Fibroblast of skin of abdomen (primary cell): ENCODE data around the gene PCDHGC4.

ENCODE experiments used
- DNase-seq: peaks from one replicate; pipeline ENCODE4 v3.0.0-alpha.2; 2013

The PCDHGC4 gene

DNA sequence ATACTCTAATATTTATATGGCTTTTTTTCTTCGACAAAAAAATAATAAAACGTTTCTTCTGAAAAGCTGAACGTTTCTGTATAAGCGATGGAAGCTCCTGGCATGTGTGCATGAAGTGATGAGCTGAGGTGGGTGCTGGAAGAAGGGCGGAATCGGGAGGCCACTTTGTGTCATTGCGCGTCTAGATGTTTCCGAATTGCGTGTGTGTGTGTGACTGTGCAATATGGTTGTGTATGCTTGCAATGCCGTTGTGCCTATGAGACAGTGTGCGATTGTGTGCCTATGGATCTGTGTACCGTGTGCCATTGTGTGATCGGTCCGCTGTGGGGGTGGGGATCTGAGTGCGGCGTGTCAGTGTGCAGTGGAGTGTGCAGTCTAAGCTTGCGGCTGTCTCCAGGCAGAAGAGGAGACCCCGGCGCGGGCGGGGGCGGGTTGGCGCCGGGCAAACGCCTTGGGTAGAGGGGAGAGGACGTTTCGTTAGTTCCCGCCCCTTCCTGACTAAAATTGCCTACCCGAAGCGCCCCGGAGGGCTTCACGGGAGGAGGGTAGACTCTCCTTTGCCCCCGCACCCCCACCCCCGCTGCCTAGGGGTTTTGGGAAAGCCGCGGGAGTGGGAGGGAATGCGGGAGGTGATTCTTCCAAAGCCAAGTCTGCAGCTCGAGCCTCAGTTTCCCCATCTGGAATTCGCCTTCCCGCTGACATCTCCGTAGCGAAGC lies 28.2 kb downstream of the PCDHGC4 start:
- DNase-seq, result peak; percentile 47

DNA sequence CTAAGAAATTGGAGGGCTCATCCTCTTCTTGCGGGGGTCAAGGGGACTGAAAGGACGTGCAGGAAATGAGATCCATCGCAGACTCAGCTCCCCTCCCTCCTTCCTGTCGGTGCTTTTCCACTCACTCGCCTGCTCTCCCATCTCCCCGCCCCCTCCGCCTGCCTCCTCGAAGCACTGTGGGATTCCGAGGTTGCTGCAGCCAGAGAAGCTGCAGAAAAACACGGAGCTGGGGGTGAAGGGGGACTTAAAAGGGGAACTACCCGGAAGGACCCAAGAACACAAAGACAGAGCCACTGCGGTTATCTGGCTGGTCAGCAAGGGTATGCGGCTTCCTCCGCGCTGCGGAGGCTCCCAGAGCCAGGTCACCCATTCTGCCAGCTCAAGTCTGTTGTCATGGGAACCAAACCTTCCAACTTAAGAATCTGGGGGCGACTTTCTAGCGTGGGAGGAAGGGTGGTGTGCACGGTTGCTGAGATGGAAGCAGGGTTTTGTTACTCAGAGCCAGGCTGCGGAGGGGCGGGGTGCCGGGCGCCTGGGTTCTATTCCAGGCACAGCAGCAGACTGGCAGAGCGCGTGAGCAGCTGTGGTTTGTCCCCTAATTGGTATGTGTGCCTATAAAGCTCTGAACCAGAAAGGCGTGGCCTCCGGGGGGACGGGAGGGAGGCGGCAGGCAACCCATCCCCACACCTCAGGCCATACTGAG lies 28.9 kb downstream of the PCDHGC4 start:
- peak; percentile 89 for DNase-seq

DNA sequence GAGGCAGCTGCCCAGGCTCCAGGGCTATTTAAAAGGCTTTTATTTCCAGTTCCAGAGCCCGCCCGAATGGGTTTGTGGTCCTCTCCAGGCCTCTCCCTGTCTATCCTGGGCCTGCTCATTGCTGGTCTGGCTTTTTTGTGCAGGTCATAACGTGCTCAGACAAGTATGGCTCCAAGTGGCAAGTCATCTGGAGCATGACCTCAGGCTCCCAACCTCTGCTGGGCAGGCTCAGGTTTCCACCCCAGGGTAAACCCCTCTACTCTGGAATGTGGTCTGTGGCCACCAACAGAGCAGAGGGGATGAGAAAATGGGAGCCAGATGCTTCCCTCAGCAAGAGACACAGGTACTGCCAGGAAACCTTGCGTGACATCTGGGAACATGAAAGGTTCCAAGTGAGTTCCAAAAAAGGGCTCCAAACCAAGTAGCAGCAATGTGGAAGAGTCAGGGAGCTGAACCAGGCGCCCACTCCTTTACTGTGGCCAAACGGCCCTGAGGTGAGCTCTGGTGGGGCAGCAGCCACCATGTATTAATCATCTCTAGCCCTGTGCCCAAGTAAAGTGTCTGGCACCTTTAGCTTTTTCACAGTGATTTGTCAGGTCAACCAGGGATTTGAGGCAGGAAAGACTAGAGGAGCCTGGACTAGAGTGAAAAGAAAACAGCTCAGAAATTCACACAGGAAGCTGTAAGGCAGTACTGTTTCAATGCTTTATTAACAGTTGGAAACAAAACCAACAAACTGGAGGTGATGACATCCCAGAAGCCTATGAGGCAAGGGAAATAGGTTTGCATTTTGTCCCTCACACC lies 29.7 kb downstream of the PCDHGC4 start:
- peak; percentile 70 for DNase-seq

DNA sequence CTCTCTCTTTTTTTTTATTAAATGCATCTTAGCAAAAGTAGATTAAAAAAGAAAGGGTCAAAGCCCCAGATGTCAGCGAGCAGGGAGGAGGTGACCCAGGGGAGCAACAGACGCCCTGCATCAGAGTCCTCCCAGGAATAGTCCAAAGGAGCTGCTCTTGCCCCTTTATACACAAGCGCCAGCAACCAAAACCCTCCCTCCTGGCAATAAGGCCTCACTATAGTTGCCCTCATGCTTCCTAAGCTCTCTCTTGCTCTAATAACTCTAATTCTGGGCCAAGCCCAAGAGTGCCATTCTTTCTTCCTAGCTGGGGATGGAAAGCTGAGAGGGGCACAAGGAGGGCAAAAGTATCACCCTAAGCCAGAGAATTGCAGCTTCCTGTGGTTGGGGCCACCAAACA lies 30.3 kb downstream of the PCDHGC4 start:
- DNase-seq, result no peak

DNA sequence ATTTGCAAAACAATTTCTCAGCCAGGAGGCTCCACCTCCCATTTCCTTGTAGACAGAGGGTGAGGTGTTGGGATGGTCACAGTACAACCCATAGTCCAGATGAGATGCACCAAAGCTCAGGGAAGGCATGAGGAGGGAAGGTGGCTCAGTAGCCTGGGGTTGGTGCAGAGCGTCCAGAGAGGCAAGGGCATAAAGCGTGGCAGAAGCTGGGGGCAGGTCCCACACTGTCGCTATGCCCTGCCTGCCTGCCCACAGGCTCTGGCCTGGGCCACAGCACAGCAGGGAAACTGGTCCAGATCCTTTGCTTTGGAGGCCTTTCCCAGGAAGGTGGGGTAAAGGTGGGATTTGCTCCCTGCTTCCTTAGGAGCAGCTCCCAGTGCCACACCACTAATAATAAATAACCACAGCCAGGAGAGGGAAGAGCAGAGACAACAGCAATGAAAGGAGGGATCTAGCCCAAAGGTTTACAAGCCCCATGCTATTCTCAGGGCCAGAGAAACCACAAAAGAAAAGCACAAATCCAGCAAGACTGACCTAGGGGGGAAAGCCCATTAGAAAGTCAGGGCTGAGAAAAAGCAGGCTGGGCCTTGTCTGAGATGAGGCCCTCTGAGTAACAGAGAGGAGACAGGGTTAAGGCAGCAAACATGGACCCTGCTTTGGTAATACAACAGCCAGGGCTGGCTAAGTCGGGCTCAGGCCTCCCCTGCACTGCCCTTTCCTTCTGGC lies 31.3 kb downstream of the PCDHGC4 start:
- DNase-seq, result no peak

DNA sequence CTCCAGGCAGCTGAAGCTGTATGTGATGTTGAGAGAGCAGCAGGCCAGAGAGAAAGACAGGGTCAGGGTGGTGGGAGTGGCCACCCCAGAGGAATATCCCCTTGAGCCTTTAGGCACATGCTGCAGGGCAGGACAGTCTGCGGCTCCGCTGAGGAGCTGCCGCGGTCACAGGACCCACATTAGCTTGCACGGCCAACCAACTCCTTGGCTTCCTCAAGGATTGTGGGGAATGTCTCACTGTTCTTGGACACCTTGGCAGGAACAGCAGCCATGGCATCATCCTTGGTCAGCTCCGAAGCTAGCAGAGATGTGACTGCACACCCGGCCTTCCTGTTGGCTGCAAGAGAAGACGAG lies 31.8 kb downstream of the PCDHGC4 start:
- DNase-seq, result no peak

DNA sequence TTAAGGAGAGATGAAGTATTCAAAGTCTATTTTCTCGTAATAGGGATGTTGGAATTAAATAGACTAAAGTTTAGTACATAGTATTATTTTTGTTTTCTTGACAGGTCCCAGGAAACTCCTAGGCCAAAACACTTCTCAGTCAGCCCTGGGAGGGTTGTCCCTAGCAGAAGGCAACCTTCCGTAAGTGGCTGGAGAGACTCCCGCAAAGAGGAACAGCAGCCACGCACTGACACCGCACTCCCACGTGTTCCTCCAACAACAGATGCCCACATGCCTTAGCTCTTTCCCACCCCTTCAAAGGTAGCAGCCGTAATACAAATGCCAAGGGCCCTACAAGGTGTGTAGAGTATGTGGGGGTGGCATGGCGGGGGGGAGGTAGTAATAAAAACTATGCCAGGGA lies 32.5 kb downstream of the PCDHGC4 start:
- no peak for DNase-seq

DNA sequence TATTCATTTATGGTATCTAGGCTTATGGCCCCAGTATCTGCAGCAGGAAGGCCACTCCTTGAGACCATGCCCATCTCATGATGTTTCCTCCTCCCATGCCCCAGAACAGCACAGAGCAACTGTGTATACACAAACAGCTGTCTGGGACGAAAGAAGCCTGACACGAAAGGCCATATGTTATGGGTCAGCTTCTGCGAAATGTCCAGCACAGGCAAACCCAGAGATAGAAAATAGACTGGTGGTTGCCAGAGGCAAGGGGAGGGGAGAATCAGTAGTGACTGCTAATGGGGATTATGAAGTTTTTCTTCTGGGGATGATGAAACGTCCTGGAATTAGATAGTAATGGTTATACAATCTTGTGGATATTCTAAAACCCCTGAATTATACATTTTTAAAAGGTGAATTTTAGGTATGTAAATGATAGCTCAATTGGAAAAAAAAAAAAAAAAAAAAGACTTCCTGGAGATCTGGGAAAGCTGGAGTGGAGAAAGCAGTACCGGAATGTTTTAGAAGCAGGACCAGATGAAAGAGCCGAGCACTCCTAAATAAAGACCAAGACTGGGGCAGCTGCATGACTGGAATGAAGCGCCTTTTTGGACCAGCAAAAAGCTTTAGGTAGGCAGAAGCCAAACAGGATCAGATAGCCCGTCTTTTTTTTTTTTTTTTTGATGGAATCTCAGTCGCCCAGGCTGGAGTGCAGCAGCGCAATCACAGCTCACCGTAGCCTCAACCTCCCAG lies 33.2 kb downstream of the PCDHGC4 start:
- DNase-seq, result peak; percentile 84

DNA sequence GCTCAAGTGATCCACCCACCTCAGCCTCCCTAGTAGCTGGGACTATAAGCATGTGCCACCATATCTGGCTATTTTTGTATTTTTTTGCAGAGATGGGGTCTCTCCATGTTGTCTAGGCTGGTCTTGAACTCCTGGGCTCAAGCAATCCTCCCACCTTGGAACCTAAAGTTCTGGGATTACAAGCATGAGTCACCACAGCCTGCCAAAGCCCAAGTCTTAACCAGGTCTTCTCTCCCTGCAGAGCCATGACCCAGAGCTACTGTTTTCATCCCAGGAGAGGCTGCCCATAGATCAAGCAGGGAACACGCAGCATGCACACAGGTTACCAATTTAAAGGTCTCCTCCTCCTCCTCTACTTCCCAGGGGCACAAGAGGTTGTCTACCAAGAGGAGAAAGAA lies 33.8 kb downstream of the PCDHGC4 start:
- DNase-seq, result no peak

DNA sequence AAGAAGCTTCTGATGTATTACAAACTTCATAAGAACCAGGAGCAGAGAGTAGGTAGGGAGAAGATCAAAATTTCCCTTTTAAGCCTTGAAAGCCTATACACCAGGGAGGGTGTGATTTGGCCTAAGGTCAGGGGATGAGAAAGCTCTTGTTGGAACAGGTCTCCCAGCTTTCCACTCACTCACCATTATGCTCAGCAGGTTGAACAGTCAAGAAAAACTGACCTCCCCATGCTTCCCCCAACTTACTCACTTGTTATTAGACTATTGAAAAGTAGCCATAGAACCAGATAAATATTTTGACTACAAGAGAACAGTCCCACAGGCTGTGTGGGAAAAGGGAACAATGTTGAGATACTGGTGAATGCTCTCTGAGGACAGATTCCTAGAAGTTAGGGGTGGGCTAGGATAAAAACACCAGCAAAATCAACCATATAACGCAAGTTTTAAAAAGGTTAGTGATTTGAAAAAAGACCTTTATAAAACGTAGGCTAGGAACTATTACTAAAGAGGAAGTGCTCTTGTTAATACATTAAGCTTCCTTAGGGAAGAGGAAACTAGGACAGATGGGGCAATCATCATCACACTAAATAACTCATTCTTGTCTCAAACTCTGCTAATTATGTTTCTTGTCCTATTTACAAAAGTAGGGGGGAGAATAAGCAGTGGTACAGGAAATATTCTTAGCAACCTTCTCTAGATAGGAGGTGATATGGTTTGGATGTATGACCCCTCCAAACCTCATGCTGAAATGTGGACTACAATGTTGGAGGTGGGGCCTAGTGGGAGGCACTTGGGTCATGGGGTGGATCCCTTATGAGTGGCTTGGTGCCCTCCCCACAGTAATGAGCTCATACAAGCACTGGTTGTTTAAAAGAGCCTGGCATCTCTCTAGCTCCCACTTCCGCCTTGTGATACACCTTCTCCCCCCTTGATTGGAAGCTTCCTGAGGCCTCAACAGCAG lies 35.1 kb downstream of the PCDHGC4 start:
- DNase-seq, result no peak

DNA sequence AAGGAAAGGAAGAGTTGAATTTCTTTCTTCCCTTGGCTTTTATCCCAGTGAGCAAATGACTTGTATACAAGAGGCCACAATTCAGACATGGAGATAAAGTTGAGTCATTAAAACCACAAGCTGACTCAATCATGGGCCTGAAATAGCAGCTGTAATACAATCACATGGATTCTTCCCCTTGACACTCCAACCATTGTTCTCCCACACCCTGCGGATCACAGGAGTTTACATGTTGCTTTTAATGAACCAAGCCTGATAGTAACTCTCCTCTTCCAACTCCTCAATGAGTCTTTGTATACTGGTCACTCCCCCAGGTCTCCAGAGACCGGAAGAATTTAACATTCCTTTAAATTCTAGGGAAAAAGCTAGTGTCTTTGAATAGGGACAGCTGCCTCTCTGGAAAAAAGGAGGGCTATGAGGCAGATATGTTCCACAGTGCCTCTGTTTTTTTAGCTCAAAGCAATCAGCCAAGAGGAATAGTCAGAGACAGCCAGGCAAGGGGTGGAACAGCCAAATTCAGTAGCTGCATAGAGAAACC lies 36.5 kb downstream of the PCDHGC4 start:
- DNase-seq, result peak; percentile 99

DNA sequence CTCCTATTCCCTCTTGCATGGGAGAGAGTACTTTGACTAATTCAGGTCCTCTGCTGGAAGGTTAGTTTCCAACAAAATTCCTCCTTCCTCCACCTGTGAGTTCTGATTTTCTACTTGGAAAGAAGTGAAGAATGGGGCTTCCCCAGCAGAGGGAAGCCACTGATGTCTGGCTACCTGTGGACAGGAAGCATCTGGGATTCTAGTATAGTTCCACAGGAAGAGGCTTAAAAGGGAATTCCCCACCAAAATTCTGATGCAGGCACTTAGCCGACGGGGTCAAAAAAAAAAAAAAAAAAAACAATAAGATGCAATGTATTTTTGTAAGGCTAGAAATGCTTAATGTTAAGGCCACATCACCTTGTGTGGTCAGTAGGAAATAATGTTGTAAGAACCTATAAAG lies 37.5 kb downstream of the PCDHGC4 start:
- DNase-seq, result no peak

DNA sequence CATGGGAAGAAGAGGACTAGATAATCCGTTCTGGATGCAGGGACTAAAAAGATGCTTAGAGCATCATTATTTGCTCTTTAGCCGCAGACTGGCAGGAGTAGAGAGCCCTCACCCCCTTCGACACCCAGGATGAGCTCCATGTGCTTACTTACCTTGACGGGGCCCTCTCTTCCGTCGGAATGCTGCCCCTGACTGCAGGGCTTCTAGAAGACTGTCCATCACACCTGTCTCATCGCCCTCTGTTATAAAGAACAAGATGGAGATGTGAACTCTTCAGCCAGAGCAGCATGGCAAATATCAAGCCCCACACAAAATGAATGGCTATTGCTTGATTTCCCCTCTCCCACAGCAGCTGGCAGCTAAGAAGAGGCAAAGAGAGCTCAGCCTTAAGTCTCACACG lies 39.2 kb downstream of the PCDHGC4 start:
- DNase-seq, result no peak

DNA sequence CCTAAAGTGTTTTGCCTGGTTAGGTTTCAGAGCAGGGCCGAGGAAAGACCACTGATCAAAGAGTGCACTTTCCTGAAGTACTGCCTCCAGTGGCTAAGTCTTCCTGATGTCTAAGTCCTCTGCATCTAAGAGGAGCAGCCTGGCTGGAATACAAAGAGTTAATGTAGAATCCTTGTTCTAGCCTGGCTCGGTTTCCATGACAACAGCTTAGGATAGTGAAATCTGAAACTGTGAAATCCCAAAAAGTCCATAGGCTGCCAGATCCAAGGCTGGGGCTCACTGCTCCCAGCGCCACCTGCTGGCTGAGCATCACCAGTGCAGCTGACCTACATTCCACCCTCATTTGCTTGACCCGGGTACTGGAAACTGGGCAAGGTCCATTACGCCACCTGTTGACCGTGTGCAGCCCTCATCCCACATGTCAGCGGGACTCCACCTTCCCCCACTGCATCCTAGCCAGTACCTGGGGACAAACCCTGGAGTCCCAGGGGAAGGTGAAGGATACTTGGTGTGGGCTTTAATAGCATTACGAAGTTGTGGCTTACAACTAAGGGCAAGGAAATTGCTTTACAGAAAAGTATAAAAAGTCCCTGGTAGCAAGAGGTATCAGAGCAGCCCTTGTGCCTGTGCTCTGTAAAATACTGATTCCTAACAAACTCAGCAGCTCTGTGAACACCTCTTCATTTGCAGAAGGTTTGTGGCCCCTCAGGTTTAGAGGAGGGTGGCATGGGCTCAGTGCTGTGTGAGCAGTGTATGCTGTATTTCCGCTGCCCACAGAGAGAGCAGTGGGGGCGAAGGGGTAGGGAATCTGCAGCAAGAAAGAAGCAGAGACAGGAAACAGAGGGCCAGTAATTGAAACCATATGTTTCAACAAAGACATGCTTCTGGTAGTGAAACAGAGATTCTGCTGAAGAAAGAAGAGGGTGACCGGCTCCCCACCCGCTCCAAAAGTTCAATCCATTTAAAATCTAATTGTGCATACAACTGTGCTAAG lies 40.1 kb downstream of the PCDHGC4 start:
- DNase-seq, result peak; percentile 98

DNA sequence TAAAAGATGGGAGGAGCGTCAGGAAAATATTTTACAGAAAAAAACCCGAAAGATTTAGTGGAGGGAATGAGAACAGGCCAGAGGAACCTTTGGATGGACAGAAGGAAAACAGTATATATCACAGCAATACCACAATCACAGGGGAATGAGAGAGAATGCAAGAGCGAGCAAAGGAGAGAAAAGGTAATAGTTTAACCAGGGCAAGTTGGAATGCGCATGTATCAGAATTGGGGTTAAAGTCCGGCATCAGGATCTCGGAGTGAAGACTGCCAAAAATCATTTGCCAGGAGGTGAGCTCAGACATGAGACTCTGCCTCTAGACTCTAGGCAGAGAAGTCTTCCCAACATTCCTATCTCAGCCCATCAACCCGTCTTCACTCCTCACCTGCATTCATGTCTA lies 40.8 kb downstream of the PCDHGC4 start:
- no peak for DNase-seq

DNA sequence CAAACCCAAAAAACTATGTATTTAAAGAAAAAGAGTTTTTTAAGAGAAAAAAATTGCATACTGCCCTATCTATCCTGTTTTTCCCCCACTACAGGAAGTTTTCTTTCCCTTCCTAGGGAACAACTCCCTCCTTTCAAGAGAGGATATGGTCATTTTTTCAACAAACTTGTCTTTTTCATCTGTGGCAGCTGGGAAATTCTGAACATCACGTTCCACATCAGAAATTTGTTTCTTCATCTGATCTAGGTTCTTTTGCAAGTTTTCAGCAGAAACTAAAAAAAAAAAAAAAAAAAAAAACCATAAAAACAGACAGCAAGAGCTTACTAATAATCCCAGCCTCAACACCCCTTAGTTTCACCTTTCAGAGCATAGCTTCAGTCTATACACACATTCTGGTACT lies 42.6 kb downstream of the PCDHGC4 start:
- no peak for DNase-seq

DNA sequence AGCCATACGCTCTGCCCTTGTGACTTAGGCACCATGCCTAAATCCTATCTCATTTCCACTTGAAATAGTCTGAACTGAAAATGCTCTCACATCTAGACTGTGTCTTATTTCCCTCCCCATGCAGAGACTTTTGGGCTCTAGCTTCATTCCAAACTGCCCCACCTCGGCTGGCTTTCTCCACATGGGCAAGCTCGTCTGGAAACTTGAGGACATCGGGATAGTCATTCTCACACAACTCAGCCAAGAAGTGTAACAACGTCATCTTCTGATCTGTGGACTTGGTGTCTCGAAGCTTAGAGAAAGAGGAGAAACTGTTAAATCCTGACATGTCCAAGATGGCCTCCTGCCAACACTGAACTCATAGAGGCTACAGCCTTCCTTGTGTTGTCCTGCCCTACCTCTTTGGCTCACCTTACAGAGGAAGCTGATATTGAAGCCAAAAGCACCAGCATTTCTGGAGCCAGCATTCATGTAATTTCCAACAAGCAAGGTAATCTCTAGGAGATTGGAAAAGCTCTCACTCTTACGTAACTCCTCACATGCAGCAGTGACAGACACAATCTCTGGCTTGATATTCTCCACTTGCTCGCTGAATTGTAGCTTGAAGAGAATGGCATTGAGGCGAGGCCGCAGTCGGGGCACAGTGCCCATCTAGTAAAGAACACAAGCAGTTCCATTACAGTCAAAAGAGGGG lies 43.6 kb downstream of the PCDHGC4 start:
- DNase-seq, result no peak

DNA sequence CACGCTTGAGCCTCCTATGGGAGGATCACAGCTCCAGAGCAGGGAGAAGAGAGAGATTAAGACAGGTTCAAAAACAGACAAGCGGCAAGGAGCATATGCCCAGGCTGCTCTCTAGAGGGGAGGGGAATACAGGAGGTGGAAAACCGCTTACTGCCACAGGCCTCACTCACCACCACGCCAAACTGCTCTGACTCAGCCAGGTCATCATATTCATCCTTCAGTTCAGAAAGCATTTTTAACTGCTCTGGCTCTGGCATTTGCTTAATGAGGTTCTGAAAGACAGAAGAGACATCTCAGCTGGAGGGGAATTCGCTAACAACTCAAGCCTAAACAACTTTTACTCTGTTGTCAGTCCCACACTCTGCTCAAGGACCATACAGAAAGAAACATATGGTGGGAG lies 44.2 kb downstream of the PCDHGC4 start:
- DNase-seq, result peak; percentile 82

DNA sequence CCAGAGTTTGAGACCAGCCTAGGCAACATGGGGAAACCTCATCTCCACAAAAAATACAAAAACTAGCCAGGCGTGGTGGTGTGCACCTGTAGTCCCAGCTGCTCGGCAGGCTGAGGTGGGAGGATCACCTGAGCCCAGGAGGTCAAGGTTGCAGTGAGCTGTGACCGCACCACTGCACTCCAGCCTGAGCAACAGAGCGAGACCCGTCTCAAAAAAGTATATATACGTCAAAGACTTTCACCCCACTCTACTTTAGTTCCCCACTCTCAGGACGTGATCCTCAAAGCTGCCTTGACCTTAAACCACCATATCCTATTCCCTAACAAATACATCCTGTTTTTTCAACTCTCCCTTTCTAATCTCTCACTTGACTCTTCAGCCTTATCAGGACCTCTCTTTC lies 45.0 kb downstream of the PCDHGC4 start:
- no peak for DNase-seq
